Placental pericyte (primary cell): Measurements from ENCODE around the gene VPS13C. TPM values are rescaled to one million over a fixed set of nuclear protein-coding genes. Genes with fewer than 3 reads are reported as not detected.

Source experiments
- total RNA-seq: library from RNA; depleted of rRNA; stranded (reverse); fragments of >200 nt; gene quantifications from 2 replicates; pipeline ENCODE4 v1.2.3, GENCODE V29; 2012

The VPS13C gene, protein sequence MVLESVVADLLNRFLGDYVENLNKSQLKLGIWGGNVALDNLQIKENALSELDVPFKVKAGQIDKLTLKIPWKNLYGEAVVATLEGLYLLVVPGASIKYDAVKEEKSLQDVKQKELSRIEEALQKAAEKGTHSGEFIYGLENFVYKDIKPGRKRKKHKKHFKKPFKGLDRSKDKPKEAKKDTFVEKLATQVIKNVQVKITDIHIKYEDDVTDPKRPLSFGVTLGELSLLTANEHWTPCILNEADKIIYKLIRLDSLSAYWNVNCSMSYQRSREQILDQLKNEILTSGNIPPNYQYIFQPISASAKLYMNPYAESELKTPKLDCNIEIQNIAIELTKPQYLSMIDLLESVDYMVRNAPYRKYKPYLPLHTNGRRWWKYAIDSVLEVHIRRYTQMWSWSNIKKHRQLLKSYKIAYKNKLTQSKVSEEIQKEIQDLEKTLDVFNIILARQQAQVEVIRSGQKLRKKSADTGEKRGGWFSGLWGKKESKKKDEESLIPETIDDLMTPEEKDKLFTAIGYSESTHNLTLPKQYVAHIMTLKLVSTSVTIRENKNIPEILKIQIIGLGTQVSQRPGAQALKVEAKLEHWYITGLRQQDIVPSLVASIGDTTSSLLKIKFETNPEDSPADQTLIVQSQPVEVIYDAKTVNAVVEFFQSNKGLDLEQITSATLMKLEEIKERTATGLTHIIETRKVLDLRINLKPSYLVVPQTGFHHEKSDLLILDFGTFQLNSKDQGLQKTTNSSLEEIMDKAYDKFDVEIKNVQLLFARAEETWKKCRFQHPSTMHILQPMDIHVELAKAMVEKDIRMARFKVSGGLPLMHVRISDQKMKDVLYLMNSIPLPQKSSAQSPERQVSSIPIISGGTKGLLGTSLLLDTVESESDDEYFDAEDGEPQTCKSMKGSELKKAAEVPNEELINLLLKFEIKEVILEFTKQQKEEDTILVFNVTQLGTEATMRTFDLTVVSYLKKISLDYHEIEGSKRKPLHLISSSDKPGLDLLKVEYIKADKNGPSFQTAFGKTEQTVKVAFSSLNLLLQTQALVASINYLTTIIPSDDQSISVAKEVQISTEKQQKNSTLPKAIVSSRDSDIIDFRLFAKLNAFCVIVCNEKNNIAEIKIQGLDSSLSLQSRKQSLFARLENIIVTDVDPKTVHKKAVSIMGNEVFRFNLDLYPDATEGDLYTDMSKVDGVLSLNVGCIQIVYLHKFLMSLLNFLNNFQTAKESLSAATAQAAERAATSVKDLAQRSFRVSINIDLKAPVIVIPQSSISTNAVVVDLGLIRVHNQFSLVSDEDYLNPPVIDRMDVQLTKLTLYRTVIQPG (N-terminal part only)
- 65.0 and 69.7 TPM in 2 replicates for total RNA-seq

DNA sequence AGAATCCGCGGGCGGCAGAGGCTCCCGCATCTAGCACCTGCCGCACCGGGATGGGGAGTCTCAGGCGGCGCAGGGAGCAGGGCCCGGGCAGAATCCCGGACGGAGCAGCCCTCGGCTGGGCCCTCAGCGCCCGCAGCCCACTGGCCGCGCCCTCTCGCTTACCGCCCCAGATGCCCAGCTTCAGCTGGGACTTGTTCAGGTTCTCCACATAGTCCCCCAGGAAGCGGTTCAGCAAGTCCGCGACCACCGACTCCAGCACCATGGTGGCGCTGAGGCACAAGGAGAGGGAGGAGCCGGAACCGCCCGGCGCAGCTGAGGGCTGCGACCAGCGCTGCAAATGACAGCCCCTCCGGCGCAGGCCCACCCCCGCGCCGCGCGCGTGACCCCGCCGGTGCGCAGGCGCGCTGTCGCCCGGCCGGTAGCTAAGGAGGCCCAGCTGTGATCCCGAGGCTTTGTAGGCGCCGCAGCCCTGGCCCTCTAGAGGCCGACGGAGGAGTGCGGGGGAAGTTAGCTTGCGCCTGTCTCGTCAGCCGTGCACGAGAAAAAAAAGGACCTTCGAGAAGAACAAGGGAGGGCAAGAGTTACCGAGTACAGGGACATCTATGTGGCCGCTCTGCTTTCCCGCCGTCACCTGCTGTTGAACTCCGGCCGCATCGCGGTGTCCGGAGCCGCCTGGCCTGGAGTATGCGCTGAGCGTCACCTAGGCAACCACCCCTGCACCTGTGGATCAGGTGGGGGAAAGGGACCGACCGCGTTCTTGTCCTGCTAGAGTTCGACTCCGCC lies at the start of gene VPS13C:
VPS13C (minus strand) TSS at position 335 of the 783 bp plus-strand sequence; CDS start at position 262, 73 bp downstream.

DNA sequence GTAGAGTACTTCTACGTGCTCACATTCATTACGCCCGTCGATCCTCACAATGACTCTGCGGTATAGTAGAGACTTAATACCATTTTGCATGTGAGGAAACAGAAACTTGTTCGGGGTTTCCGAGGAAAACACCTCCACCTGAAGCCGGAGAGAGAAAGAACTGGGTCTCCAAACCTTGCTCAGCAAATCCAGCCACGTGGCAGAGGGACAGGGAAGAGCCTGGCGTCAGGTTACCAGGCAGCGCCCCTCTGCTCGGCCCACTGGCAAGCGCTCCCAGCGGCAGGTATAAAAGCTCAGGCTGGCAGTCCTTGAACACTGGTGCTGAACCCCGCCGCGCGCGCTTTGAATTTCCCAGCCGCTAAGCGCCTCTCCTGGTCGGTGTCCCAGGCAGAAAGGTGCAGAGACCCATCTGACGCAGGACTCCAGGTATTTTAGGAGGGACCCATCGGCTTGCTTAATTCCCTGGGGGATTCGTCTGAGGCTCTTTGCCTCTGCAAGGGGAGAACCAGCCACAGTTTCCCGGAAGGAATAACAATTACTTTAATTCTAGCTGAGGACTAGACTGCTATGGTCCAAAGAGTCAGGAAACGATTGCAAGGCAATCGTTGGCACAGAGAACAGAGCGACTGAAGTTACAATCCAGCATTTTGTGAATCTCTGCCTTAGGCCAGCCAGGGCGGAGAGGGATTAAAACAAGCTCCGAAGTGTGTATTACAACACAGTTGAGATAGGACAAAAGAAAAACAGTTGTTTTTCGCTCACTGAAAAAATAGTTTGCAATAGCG lies 6.6 kb upstream of the VPS13C start, which contains the start of gene C2CD4A:
C2CD4A (plus strand) TSS at position 315 of the 785 bp plus-strand sequence. CDS start 637 bp downstream, outside the sequence.

Other genes starting within 250 kb of the VPS13C start
- not detected in 2 replicates for gene C2CD4A, start 6.5 kb upstream of the VPS13C start, total RNA-seq
- under 0.01 TPM in 1 of 2 replicates, not detected in the other for gene C2CD4B, start 104.8 kb upstream of the VPS13C start, total RNA-seq